GM21360 (cell line): ENCODE results near the gene MT1G.
"Not testable (repeated sequence)": the region's sequence is repeated elsewhere in the genome, so short reads cannot be mapped to it uniquely, and the experiment has no call there.

ENCODE experiments used
- ATAC-seq: cut with Tn5 transposase; IDR thresholded peaks from one replicate; pipeline ENCODE4 v1.9.1; 2021; ENCODE audit warnings: mild to moderate bottlenecking, moderate library complexity; ENCODE audit not compliant: unreplicated experiment

Gene MT1G

DNA sequence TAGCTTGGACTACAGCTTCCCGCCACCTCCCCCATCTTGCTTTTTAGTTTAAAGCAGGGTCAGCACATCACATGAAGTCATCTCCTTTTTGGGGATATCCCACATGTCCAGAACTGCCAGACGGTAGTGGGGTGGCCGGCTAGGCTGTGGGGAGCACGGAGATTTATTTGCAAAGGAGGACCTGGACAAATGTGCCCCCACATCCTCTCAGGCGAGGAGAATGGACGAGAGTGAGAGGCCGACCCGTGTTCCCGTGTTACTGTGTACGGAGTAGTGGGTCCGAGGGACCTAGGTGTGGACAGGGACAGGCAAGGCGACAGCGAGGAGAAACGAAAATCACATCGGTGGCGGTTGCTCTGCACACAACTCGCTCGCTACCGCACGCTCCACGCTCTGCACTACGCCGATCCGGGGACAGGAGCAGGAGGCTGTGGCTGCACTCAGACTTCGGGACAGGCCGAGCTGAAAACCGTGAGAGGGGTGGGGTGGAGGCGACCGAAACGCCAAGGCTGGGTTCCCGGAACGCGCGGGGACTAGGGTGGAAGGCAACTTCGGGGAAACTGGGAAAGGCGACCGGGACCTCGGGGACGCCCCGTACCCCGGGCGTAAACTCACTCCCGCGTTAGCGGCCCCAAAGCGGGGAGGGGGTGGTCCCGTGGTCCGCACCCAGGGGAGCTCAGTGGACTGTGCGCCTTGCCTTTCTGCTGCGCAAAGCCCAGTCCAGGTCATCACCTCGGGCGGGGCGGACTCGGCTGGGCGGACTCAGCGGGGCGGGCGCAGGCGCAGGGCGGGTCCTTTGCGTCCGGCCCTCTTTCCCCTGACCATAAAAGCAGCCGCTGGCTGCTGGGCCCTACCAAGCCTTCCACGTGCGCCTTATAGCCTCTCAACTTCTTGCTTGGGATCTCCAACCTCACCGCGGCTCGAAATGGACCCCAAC lies 29.8 kb downstream of the MT1G start, which contains the start of gene MT1A:
Gene MT1A, plus strand, starts transcription at position 853 of the 937 bp plus-strand sequence. Its CDS starts 73 bp downstream, at position 926.
- ATAC-seq: no peak

- no peak for ATAC-seq
Measured at GRCh38 chr16:56636616-56637413, 31.1 kb downstream of the MT1G start.

- no peak for ATAC-seq
Measured at GRCh38 chr16:56635441-56635967, 32.4 kb downstream of the MT1G start.

DNA sequence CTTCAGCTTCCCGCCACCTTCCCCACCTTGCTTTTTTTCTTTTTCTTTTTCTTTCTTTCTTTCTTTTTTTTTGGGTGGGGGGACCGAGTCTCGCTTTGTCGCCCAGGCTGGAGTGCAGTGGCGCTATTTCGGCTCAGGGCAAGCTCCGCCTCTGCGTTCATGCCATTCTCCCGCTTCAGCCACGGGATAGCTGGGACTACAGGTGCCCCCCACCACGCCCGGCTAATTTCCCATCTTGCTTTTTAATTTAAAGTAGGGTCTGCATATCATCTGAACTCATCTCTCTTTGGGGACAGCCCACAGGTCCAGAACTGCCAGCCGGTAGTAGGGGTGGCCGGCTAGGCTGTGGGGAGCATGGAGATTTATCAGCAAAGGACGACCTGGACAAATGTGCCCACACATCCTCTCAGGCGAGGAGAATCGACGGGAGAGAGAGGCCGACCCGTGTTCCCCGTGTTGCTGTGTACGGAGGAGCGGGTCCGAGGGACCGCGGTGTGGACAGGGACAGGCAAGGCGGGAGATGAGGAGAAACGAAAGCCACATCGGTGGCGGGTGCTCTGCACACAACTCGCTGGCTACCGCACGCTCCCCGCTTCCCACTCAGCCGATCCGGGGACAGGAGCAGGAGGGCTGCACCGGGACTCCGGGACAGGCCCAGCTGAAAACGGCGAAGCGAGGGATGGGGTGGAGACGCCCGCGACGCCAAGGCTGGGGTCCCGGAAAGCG lies 33.0 kb downstream of the MT1G start:
- no peak for ATAC-seq

DNA sequence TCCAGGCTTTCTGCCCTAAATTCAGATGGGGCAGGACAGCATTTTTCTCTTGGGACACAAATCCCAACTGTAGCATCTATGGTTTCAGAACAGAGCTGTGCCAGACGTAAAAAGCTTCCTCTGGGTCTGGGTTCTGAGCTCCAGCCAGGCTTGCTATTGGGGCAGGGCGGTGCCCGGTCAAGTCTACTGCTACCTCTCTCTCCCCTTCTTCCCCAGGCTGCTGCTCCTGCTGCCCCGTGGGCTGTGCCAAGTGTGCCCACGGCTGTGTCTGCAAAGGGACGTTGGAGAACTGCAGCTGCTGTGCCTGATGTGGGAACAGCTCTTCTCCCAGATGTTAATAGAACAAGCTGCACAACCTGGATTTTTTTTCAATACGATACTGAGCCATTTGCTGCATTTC lies 34.3 kb downstream of the MT1G start:
- no peak for ATAC-seq

- no peak for ATAC-seq
Measured at GRCh38 chr16:56632848-56633365, 35.0 kb downstream of the MT1G start.

DNA sequence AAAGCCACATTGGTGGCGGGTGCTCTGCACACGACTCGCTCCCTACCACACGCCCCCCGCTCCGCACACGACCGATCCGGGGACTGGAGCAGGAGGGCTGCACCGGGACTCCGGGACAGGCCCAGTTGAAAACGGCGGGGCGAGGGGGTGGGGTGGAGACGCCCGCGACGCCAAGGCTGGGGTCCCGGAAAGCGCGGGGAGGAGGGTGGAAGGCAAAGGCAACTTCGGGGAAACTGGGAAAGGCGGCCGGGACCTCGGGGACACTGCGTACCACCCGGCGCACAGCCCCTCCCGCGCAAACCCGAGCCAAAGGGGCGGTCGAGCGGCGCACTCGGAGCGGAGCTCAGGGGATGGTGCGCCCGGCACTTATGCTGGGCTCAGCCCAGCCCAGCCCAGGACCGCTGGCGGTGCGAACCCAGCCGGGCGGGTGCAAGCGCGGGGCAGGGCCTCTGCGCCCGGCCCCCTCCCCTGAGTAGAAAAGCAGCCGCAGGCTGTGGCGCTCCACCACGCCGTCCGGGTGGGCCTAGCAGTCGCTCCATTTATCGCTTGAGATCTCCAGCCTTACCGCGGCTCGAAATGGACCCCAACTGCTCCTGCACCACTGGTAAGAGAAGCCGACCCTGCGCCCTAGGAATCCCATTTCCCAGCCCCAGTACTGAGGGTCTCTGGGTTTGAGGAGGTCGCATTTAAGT lies 35.6 kb downstream of the MT1G start, which contains the start of gene MT1M:
Gene MT1M, plus strand, starts transcription at position 504 of the 692 bp plus-strand sequence. Its CDS starts 73 bp downstream, at position 577.
- no peak for ATAC-seq

GRCh38 chr16:56631832-56632155 lies 36.1 kb downstream of the MT1G start:
- no peak for ATAC-seq

DNA sequence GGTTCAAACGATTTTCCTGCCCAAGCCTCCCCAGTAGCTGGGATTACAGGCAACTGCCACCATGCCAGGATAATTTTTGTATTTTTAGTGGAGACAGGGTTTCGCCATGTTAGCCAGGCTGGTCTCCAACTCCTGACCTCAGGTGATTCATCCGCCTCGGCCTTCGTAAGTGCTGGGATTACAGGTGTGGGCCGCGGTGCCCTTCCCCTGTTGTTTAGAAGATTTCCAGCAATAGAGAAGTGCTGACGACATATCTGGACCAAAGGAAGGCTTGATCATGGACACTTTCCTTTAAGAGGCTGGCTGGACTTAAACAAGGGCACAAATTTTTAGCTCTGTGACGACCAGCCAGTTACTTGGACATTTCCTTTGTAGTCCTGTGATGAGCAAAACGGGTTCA lies 36.7 kb downstream of the MT1G start:
- no peak for ATAC-seq

- peak; percentile 79 for ATAC-seq
Measured at GRCh38 chr16:56630134-56630533, 37.7 kb downstream of the MT1G start.

- ATAC-seq: no peak
Measured at GRCh38 chr16:56629531-56629930, 38.3 kb downstream of the MT1G start.

GRCh38 chr16:56628486-56629350 lies 39.1 kb downstream of the MT1G start:
- no peak for ATAC-seq

DNA sequence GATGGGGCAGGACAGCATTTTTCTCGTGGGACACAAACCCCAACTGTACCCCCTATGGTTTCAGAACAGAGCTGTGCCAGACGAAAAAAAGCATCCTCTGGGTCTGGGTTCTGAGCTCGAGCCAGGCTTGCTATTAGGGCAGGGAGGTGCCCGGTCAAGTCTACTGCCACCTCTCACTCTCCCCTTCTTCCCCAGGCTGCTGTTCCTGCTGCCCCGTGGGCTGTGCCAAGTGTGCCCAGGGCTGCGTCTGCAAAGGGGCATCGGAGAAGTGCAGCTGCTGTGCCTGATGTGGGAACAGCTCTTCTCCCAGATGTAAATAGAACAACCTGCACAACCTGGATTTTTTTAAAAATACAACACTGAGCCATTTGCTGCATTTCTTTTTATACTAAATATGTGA lies 41.2 kb downstream of the MT1G start:
- no peak for ATAC-seq

GRCh38 chr16:56625943-56626654 lies 41.8 kb downstream of the MT1G start:
- no peak for ATAC-seq

DNA sequence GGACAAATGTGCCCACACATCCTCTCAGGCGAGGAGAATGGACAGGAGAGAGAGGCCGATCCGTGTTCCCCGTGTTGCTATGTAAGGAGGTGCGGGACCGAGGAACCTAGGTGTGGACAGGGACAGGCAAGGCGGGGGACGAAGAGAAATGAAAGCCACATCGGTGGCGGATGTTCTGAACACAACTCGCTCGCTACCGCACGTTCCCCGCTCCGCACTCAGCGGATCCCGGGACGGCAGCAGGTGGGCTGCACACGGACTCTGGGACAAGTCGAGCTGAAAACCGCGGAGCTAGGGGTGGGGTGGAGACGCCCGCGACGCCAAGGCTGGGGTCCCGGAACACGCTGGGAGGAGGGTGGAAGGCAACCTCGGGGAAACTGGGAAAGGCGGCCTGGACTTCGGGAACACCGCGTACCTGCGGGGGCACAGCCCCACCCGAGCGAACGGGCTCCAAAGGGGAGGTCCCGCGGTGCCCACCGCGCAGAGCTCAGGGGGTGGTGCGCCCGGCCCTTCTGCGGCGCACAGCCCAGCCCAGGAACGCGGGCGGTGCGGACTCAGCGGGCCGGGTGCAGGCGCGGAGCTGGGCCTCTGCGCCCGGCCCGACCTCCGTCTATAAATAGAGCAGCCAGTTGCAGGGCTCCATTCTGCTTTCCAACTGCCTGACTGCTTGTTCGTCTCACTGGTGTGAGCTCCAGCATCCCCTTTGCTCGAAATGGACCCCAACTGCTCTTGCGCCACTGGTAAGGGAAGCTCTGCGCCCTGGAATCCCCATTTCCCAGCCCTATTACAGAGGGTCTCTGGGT lies 42.5 kb downstream of the MT1G start, which contains the start of gene MT1E:
Gene MT1E, plus strand, starts transcription at position 642 of the 803 bp plus-strand sequence. Its CDS starts 71 bp downstream, at position 713.
- ATAC-seq: no peak

DNA sequence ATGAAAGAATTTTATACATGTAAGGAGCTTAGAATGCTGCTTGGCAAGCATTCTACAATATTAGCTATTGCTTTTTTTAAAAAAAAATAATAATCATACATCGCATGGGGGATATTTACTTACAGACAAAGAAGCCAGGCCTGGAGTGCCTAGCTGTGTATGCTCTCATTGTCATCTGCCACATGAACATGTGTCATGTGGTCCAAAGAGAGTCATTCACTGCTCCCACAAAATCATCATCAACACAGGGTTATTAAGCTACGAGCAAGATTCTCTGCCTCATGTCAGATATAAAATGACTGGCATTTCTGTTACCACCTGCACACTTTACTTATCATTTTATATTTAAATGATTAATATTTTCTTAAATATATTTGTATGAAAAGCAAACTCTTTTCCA lies 44.2 kb downstream of the MT1G start:
- no peak for ATAC-seq

DNA sequence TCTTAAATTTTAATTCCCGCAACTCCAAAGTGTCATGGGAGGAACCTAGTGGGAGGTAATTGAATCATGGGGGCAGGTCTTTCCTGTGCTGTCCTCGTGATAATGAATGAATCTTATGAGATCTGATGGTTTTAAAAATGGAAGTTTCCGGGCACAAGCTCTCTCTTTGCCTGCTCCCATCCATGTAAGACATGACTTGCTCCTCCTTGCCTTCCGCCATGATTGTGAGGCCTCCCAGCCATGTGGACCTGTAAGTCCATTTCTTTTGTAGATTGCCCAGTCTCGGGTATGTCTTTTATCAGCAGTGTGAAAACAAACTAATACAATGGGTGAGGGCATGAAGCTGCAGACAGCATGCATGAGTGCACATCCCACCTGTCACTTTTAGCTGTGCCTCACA lies 44.7 kb downstream of the MT1G start:
- ATAC-seq: not testable (repeated sequence)
